ENCODE results near the gene SPAAR. TPM values are rescaled to one million over a fixed set of nuclear protein-coding genes. Genes with fewer than 3 reads are reported as not detected.

Gene SPAAR
- polyA plus RNA-seq, 2 of the 4 experiments (the other 2 are of a cell fraction): not detected

DNA sequence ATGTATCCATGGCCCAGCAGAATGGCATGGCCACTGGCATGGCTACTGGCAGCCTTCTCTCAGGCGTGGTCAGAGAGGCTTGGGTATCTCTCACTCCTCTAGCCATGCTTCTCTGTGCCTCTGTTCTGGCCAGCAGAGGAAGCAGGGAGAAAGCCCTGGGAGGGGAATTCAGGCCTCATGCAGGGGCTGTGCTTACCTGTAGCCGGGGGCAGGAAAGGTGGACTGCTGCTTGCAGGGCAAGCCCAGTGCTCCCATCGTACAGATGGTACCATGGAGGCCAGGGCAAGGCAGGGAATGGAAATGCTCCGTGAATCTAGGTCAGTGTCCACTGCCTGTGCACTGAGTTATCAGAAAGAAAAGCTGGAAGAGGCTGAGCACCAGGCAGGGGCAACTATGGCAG is 41.8 kb upstream of the SPAAR start:
- Histone ChIP-seq H3K4me1 (peaks cover 2% of the 10 kb centered on the region; the same call in 1 of the 3 replicates), H3K4me2 (no peak overlapping the region), H3K9me3 (no peaks in the 10 kb centered on the region), H3K4me3 (no peak overlapping the region), H3K27ac (no peak overlapping the region)
- DNase-seq (ENCODE audit: low read depth in 1 of 2, low spot score in 1 of 2): no peak
- FAIRE-seq: no peak
- 66% methylated on average over 4 of the region's 4 CpGs for WGBS (ENCODE audit: missing lambda C conversion rate)
- ChIA-PET POLR2A (no interaction called here), CTCF (interaction anchor here (1.7 to 4.5 kb wide), 3 partner anchors 10 to 32 kb away, joined by 5 to 25 read pairs (median 5); no protein-coding TSS in a partner anchor)
- TF ChIP-seq ZFP36 (IDR thresholded peaks at IDR 0.05; ENCODE audit: borderline replicate concordance, partially characterized antibody) (no peak), RAD21 (conservative IDR thresholded peaks at IDR 0.05 in 1 of 2, IDR thresholded peaks at IDR 0.05 in 1 of 2) (no peak), CEBPB (IDR thresholded peaks at IDR 0.05) (no peak), CHD4 (IDR thresholded peaks at IDR 0.05; ENCODE audit: borderline replicate concordance) (no peak), ESRRA (IDR thresholded peaks at IDR 0.05; ENCODE audit: borderline replicate concordance, low read length) (no peak), HOXB13 (CRISPR knock-in tag; IDR thresholded peaks at IDR 0.05; ENCODE audit: low read depth) (no peak), CHD2 (IDR thresholded peaks at IDR 0.05; ENCODE audit: low read length, partially characterized antibody) (no peak)
- TF ChIP-seq, protein P1, sequence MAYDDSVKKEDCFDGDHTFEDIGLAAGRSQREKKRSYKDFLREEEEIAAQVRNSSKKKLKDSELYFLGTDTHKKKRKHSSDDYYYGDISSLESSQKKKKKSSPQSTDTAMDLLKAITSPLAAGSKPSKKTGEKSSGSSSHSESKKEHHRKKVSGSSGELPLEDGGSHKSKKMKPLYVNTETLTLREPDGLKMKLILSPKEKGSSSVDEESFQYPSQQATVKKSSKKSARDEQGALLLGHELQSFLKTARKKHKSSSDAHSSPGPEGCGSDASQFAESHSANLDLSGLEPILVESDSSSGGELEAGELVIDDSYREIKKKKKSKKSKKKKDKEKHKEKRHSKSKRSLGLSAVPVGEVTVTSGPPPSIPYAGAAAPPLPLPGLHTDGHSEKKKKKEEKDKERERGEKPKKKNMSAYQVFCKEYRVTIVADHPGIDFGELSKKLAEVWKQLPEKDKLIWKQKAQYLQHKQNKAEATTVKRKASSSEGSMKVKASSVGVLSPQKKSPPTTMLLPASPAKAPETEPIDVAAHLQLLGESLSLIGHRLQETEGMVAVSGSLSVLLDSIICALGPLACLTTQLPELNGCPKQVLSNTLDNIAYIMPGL (CRISPR knock-in tag; IDR thresholded peaks at IDR 0.05; ENCODE audit: borderline replicate concordance): no peak
- TF ChIP-seq, protein P2, sequence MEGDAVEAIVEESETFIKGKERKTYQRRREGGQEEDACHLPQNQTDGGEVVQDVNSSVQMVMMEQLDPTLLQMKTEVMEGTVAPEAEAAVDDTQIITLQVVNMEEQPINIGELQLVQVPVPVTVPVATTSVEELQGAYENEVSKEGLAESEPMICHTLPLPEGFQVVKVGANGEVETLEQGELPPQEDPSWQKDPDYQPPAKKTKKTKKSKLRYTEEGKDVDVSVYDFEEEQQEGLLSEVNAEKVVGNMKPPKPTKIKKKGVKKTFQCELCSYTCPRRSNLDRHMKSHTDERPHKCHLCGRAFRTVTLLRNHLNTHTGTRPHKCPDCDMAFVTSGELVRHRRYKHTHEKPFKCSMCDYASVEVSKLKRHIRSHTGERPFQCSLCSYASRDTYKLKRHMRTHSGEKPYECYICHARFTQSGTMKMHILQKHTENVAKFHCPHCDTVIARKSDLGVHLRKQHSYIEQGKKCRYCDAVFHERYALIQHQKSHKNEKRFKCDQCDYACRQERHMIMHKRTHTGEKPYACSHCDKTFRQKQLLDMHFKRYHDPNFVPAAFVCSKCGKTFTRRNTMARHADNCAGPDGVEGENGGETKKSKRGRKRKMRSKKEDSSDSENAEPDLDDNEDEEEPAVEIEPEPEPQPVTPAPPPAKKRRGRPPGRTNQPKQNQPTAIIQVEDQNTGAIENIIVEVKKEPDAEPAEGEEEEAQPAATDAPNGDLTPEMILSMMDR (IDR thresholded peaks at IDR 0.05): no peak
- ATAC-seq: no peak

DNA sequence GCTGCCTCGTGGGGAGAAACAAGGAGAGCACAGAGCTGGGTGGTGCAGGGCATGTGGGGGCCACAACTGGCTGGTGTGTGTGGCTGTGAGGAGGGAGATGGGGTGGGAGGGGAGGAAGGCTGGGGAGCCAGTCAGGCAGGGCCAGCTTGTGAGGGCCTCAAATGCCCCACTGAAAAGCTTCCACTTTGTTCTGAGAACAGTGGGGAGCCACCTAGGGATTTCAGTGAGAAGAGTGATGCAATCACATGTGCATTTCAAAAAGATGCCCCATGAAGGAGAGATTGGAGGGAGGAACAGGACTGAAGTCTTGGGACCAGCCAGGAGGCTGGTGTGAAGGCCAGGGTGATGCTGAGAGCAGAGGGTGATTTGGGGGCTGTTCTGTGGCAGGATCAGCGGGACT is 40.4 kb upstream of the SPAAR start:
- H3K4me3 ChIP-seq: no peak overlapping the region
- H3K4me2 ChIP-seq: no peak overlapping the region
- TF ChIP-seq EHF (CRISPR knock-in tag; IDR thresholded peaks at IDR 0.05): no peak
- no peak for TF ChIP-seq POLR2AphosphoS2 (conservative IDR thresholded peaks at IDR 0.05; ENCODE audit: low read length)
- TF ChIP-seq, protein P3, sequence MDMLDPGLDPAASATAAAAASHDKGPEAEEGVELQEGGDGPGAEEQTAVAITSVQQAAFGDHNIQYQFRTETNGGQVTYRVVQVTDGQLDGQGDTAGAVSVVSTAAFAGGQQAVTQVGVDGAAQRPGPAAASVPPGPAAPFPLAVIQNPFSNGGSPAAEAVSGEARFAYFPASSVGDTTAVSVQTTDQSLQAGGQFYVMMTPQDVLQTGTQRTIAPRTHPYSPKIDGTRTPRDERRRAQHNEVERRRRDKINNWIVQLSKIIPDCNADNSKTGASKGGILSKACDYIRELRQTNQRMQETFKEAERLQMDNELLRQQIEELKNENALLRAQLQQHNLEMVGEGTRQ (IDR thresholded peaks at IDR 0.05): no peak
- TF ChIP-seq GATA3 (IDR thresholded peaks at IDR 0.05; ENCODE audit: borderline replicate concordance): no peak
- TF ChIP-seq, protein P4, sequence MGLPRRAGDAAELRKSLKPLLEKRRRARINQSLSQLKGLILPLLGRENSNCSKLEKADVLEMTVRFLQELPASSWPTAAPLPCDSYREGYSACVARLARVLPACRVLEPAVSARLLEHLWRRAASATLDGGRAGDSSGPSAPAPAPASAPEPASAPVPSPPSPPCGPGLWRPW (IDR thresholded peaks at IDR 0.05): no peak
- TF ChIP-seq FOSB (CRISPR knock-in tag; IDR thresholded peaks at IDR 0.05): no peak
- TF ChIP-seq TFCP2L1 (CRISPR knock-in tag; IDR thresholded peaks at IDR 0.05): no peak
- no peak for TF ChIP-seq CHD4 (IDR thresholded peaks at IDR 0.05; ENCODE audit: borderline replicate concordance)
- no peak for TF ChIP-seq RAD21 (conservative IDR thresholded peaks at IDR 0.05 in 1 of 2, IDR thresholded peaks at IDR 0.05 in 1 of 2)
- TF ChIP-seq, protein P2 (IDR thresholded peaks at IDR 0.05): no peak
- TF ChIP-seq MAZ (IDR thresholded peaks at IDR 0.05; ENCODE audit: borderline replicate concordance, low read depth, low read length): no peak
- no peak for TF ChIP-seq POLR2A (IDR thresholded peaks at IDR 0.05; ENCODE audit: low read length)
- no peak for TF ChIP-seq SREBF2 (IDR thresholded peaks at IDR 0.05)
- WGBS (ENCODE audit: missing lambda C conversion rate): 45% methylated on average over 2 of the region's 2 CpGs
- H3K27ac ChIP-seq: no peak overlapping the region
- DNase-seq (ENCODE audit: low read depth in 1 of 2, low spot score in 1 of 2) (no peak), FAIRE-seq (no peak), ATAC-seq (no peak)
- H3K4me1 ChIP-seq: peaks cover 2% of the 10 kb centered on the region; the same call in 1 of the 3 replicates
- no peaks in the 10 kb centered on the region for H3K9me3 ChIP-seq
- ChIA-PET POLR2A (no interaction called here), CTCF (interaction anchor here (0.8 to 4.5 kb wide), 4 partner anchors 12 to 42 kb away, joined by 3 to 25 read pairs (median 5); no protein-coding TSS in a partner anchor)

All from A549 (cell line).